Aorta (tissue), 5 donors: ENCODE results near the gene NFIA. TPM values are rescaled to one million over a fixed set of nuclear protein-coding genes. Genes with fewer than 3 reads are reported as not detected.

ENCODE experiments used
- ATAC-seq: fragments of 200-7000 bp; cut with Tn5 transposase; one replicate; pipeline ENCODE4 v1.9.1; 2022; ENCODE audit warnings: moderate library complexity; ENCODE audit not compliant: low FRiP score
- DNase-seq, 2 donors: peaks; one replicate each; pipeline ENCODE4 v3.0.0-alpha.2; 2020
- H3K27ac ChIP-seq, 2 donors: one replicate each; pipeline ENCODE4 v1.5.1; 2013; ENCODE audit warnings: low read length in 2 of 2, mild to moderate bottlenecking in 2 of 2, moderate library complexity in 2 of 2, control low read depth in 1 of 2, inconsistent platforms in 1 of 2, low read depth in 1 of 2
- H3K27me3 ChIP-seq, 2 donors: one replicate each; pipeline ENCODE4 v1.6.1; 2013; ENCODE audit warnings: control low read depth in 1 of 2, low read length in 1 of 2, mild to moderate bottlenecking in 1 of 2, moderate library complexity in 1 of 2; ENCODE audit not compliant: insufficient read depth in 2 of 2, control insufficient read depth in 1 of 2
- H3K36me3 ChIP-seq, 2 donors: one replicate each; pipeline ENCODE4 v1.6.1; 2013; ENCODE audit warnings: control low read depth in 1 of 2, low read length in 1 of 2, mild to moderate bottlenecking in 1 of 2; ENCODE audit not compliant: insufficient read depth in 2 of 2, control insufficient read depth in 1 of 2
- H3K4me1 ChIP-seq, 2 donors: one replicate each; pipeline ENCODE4 v1.6.1; 2013; ENCODE audit warnings: low read length in 2 of 2, control low read depth in 1 of 2, mild to moderate bottlenecking in 1 of 2, moderate library complexity in 1 of 2; ENCODE audit not compliant: insufficient read depth in 2 of 2, control insufficient read depth in 1 of 2
- H3K4me3 ChIP-seq, 2 donors: one replicate each; pipeline ENCODE4 v1.5.1; 2013; ENCODE audit warnings: low read length in 2 of 2, control low read depth in 1 of 2, mild to moderate bottlenecking in 1 of 2
- H3K9me3 ChIP-seq: one replicate; pipeline ENCODE4 v1.6.1; 2013; ENCODE audit warnings: mild to moderate bottlenecking, low read length; ENCODE audit not compliant: control insufficient read depth
- WGBS, 2 donors: extraction: QIAGEN DNeasy Blood & Tissue Kit; methylation state at CpG; one replicate each; pipeline ENCODE4 v1.1.7; 2013; 5-methylcytosine and 5-hydroxymethylcytosine counted together
- intact Hi-C, 2 donors: fragments of 100-400 bp; cut with DNase I; formaldehyde crosslinking; loops; one replicate each; pipeline versions ENCODE4 v1.14.2 to v1.15.0; 2022
- polyA plus RNA-seq, 2 donors: library from polyadenylated mRNA; stranded (reverse); fragments of 200-250 nt; gene quantifications; one replicate each; pipeline ENCODE4 v1.2.3, GENCODE V29; 2013
- total RNA-seq, 2 donors: library from RNA; stranded (reverse); fragmentation: NEBNext Ultra II Directional; extraction: Animal tissue kit (Norgen Biotek cat#: 25700); gene quantifications; one replicate each; pipeline ENCODE4 v1.2.1, GENCODE V29; 2021
- donor health status: healthy with polysubstance abuse.
- donor health status: Bipolar disorder and iron deficiency.
- donor health status: DM: no; HTN: no; CAD: no.
- donor health status: DM: no; HTN: no; CAD: no.
- donor health status: DM: yes; HTN: yes; CAD: no.

NFIA gene
- total and polyA plus RNA-seq, 4 donors, result 15.3 to 221 (median 82.4) TPM

DNA sequence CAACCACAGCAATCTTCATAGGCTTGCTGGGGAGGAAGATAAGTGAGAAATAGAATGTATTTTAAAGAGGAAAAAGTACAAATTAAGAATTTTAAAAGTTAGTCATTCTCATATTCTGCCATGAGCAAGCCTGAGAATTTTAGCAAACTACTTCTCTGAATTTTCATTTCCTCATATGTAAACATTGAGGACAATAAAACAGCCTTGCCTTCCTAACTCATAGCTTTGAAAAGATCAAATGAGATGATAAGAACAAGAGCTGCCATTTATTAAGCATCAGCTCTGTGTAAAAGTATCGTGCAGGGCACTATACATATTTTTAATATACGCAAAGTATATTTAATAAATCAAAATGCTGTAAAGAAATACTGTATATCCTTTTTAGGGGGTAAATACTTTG, 286.0 kb downstream of the NFIA start:
- no peak overlapping the region for H3K27ac ChIP-seq
- no peak for DNase-seq
- no peaks in the 10 kb centered on the region for H3K9me3 ChIP-seq
- H3K27me3 ChIP-seq, result no peaks in the 10 kb centered on the region
- peaks cover 0 to 3% of the 10 kb centered on the region in 2 donors for H3K4me1 ChIP-seq
- H3K36me3 ChIP-seq, result peaks cover 0 to 6% of the 10 kb centered on the region in 2 donors
- no peak overlapping the region for H3K4me3 ChIP-seq
- WGBS, 2 donors, result 91 to 93% methylated on average over 2 of the region's 2 CpGs
- intact Hi-C loops, result no loop called here
- ATAC-seq, result no peak

DNA sequence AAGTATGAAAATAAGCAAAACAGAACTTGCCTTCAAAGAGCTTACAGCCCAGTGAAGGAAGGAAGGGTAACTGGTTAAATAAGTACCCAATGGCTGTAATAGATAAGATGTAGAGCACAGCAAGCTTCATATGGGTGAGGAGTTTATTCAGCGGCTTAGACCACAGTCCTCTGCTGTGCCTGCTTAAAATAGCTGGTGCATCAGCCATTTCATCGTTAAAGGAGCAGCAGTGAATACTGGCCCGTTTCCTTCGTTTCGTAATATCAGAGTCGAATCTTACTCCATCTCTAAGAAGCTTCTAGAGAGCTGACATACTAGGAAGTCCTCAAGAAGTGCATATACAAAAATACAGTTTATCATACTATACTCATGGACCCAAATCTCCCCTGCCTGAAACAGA, 286.5 kb downstream of the NFIA start:
- ATAC-seq (no peak), DNase-seq (no peak)
- H3K4me3 ChIP-seq, result no peak overlapping the region
- peaks cover 0 to 3% of the 10 kb centered on the region in 2 donors for H3K4me1 ChIP-seq
- peaks cover 0 to 6% of the 10 kb centered on the region in 2 donors for H3K36me3 ChIP-seq
- no peak overlapping the region for H3K27ac ChIP-seq
- H3K9me3 ChIP-seq, result no peaks in the 10 kb centered on the region
- intact Hi-C loops, result no loop called here
- H3K27me3 ChIP-seq, result no peaks in the 10 kb centered on the region
- WGBS, 2 donors, result 80 to 82% methylated on average over 6 of the region's 6 CpGs

DNA sequence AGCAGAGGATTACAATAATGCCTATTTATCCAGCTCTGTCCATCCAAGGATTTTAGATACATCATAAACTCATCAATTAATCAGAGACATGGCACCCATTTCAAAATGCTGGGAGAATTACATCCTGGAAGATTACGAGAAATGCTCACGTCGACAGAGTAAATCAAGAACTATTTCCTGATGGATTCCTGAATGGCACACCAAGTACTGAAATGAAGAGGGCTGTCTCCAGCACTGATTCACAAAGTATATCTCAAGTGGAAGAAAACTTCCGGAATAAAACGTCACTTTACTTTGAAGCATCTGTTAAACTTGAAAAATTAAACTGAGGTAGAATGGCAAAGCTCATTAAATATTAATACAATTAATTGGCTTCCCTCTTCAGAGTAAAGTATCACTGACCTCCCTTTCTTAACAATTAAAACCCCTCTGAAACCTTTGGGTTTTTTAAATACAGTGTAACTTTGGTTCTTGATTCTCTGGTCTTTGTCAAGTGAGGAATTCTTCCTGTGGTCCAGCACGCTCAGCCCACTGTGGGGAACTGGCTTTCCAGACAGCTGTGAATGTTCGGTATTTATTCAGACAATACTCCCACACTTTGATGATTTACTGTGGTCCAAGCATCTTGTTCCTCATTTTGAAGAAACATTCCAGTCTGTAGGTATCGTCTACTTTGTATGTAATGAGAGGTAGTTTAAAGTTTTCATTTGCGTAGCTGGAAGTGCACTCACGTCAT, 288.0 kb downstream of the NFIA start:
- whole genome bisulfite sequencing, 2 donors, result 75 to 83% methylated on average over 10 of the region's 10 CpGs
- Histone ChIP-seq H3K9me3 (no peaks in the 10 kb centered on the region), H3K27me3 (no peaks in the 10 kb centered on the region), H3K4me1 (peaks cover 2 to 3% of the 10 kb centered on the region in 2 donors), H3K4me3 (no peak overlapping the region), H3K27ac (no peak overlapping the region), H3K36me3 (peaks cover 0 to 4% of the 10 kb centered on the region in 2 donors)
- intact Hi-C loops, result no loop called here
- ATAC-seq (no peak), DNase-seq (no peak)

DNA sequence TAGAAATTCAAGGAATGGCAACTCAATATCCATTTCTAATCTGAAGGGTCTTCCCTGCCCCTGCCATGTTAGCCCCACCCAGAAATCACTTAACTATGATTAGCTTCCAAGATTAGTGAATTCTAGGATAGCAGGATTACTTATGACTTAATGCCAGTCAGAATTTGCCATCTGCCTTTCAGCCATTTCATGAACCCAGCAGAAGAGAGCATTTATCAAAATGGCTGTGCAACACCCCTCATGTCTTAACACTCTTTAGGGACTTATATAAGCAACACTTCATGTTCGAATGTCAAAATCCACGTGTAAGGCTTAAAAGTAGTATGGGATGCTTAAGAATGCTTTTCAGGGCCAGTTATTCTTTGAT, 288.5 kb downstream of the NFIA start:
- intact Hi-C loops, result no loop called here
- ATAC-seq (no peak), DNase-seq (no peak)
- Histone ChIP-seq H3K9me3 (no peaks in the 10 kb centered on the region), H3K4me1 (peaks cover 3 to 4% of the 10 kb centered on the region in 2 donors), H3K4me3 (no peak overlapping the region), H3K27me3 (no peaks in the 10 kb centered on the region), H3K27ac (no peak overlapping the region), H3K36me3 (peaks cover 0 to 4% of the 10 kb centered on the region in 2 donors)
- WGBS, 2 donors, result 76 to 77% methylated on average over 2 of the region's 2 CpGs

DNA sequence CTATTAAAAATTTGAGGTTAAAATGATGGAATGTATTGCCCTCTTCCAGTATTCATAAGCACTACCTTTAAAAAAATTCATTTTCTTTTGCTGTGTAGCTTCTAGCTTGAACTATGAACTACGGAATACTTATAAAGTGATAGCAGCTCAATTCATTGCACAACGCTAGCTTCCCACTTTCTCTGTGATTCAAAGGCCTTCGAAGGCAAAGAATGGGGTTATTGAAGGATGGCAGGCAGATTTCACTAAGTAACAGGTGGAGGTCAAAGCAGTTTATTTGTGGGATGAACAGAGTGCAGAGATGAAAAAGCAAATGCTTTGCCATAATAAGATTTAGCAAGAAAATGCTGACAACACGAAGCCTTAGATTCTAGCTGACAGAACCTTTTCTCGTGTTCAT, 290.6 kb downstream of the NFIA start:
- WGBS, 2 donors, result 91 to 93% methylated on average over 5 of the region's 5 CpGs
- Histone ChIP-seq H3K4me1 (peaks cover 3 to 4% of the 10 kb centered on the region in 2 donors), H3K27ac (no peak overlapping the region), H3K36me3 (peaks cover 0 to 4% of the 10 kb centered on the region in 2 donors), H3K4me3 (no peak overlapping the region), H3K9me3 (no peaks in the 10 kb centered on the region), H3K27me3 (no peaks in the 10 kb centered on the region)
- intact Hi-C loops, result no loop called here
- DNase-seq (no peak), ATAC-seq (no peak)

DNA sequence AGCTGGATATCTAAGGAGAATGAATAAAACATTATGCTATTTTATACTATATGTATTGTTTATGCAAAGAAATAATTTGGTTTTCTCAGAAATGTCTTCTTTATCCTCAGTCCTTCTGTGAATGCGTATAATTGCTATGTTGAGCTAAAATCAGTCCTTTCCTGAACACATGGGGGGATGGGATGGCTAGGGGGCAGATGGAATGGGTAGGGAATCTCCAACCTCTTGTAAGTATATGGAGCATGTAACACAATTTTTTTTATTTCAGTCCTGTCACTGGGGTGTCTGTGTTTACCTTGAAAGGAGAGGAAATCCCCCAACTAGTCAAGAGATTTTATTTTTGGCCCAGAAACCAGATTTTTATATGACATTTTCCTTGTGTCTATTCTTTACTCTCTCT, 291.8 kb downstream of the NFIA start:
- peaks cover 0 to 4% of the 10 kb centered on the region in 2 donors for H3K36me3 ChIP-seq
- DNase-seq (no peak), ATAC-seq (no peak)
- peaks cover 3 to 4% of the 10 kb centered on the region in 2 donors for H3K4me1 ChIP-seq
- no peak overlapping the region for H3K4me3 ChIP-seq
- no peaks in the 10 kb centered on the region for H3K9me3 ChIP-seq
- H3K27me3 ChIP-seq, result no peaks in the 10 kb centered on the region
- intact Hi-C loops, result no loop called here
- 100% methylated on average over 1 of the region's 1 CpG for WGBS, 2 donors
- no peak overlapping the region for H3K27ac ChIP-seq

DNA sequence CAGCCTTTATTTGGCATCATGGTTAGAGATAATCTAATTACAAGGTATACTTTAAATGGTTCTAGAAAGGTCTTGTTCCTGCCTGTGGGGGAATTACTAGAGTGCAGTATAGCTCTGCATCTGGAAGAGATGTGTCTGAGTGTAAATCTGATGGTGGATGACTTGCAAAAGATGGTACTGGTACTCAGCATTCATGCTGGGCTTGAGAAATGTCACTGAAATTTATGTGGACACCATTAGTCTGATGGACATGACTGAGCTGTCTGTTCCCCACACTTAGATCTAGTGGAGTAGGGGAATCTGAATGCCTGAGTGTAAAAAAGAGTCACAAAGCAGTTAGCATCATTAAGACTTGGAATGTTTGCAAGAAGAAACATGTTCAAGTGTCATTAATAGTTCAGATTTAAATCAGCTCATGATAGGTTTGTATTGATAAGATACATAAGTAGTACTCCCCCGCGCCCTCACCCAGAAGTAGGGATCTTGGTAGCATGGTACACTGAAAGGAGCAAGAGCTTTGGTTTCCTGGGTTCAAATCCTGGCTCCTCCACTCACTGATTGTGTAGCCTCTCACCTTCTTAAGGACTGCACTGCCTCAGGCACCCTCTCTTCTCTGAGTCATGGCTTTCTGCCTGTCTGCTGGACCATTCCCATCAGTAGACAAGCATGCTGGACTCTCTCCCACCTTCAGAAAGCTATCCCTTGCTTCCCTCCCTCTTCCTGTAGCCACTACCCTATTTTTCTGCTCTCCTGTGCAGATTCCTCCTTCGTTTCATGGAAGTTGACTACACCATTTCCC, 292.9 kb downstream of the NFIA start:
- ATAC-seq, result no peak
- Histone ChIP-seq H3K27ac (no peak overlapping the region), H3K4me1 (peaks cover 3 to 4% of the 10 kb centered on the region in 2 donors), H3K9me3 (no peaks in the 10 kb centered on the region), H3K36me3 (peaks cover 0 to 4% of the 10 kb centered on the region in 2 donors), H3K27me3 (no peaks in the 10 kb centered on the region), H3K4me3 (no peak overlapping the region)
- WGBS, 2 donors, result 93 to 97% methylated on average over 3 of the region's 3 CpGs
- no peak for DNase-seq
- intact Hi-C loops, result no loop called here

DNA sequence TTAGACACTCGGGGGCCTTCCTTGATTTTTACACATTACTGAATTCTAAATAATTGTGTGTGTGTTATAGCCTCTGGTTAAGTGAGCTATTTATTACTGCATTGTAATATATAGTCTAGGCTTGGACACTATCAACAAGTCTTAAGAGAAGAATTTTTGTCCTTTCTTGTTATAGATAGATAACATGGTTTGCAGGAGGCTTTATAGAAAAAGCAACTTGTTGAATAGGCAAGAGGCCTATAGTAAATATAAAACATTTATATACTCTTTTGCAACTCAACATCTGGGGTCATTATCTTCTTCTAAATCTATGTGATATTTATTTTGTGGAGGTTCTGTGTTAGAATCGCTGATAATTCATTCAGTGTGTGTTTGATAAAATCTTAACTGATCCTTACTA, 293.8 kb downstream of the NFIA start:
- DNase-seq (no peak), ATAC-seq (no peak)
- no peaks in the 10 kb centered on the region for H3K36me3 ChIP-seq
- peaks cover 3 to 4% of the 10 kb centered on the region in 2 donors for H3K4me1 ChIP-seq
- no peak overlapping the region for H3K4me3 ChIP-seq
- H3K27ac ChIP-seq, result no peak overlapping the region
- no peaks in the 10 kb centered on the region for H3K27me3 ChIP-seq
- H3K9me3 ChIP-seq, result no peaks in the 10 kb centered on the region
- intact Hi-C loops, result no loop called here
- WGBS, 2 donors, result 82 to 84% methylated on average over 2 of the region's 2 CpGs
